Small intestine (tissue), 7 donors: Measurements from ENCODE around the gene OTOGL. TPM values are rescaled to one million over a fixed set of nuclear protein-coding genes. Genes with fewer than 3 reads are reported as not detected.
"Not testable (repeated sequence)": the region's sequence is repeated elsewhere in the genome, so short reads cannot be mapped to it uniquely, and the experiment has no call there.

ENCODE experiments used
- DNase-seq, 2 donors: peaks; one replicate each; pipeline versions ENCODE4 v3.0.0 to v3.0.0-alpha.2; 2013
- FAIRE-seq: peaks from 2 replicates; lab custom pipeline; 2012; peaks lifted over from hg19 to GRCh38; lab: Jason Lieb, UNC
- H3K27ac ChIP-seq, 3 donors: one replicate each; pipeline ENCODE4 v1.5.1; 2013; ENCODE audit warnings: low read length in 2 of 3, mild to moderate bottlenecking in 2 of 3, control low read depth in 1 of 3, inconsistent platforms in 1 of 3, low read depth in 1 of 3, moderate library complexity in 1 of 3
- H3K27me3 ChIP-seq, 3 donors: one replicate each; pipeline ENCODE4 v1.6.1; 2013; ENCODE audit warnings: low read length in 3 of 3, inconsistent platforms in 1 of 3; ENCODE audit not compliant: control insufficient read depth in 3 of 3, insufficient read depth in 3 of 3
- H3K36me3 ChIP-seq, 3 donors: one replicate each; pipeline ENCODE4 v1.6.1; 2013; ENCODE audit warnings: low read length in 3 of 3, inconsistent platforms in 1 of 3, low read depth in 1 of 3, mild to moderate bottlenecking in 1 of 3, moderate library complexity in 1 of 3; ENCODE audit not compliant: control insufficient read depth in 3 of 3, insufficient read depth in 2 of 3
- H3K4me1 ChIP-seq, 3 donors: one replicate each; pipeline ENCODE4 v1.6.1; 2013; ENCODE audit warnings: low read length in 2 of 3, inconsistent platforms in 1 of 3, low read depth in 1 of 3, mild to moderate bottlenecking in 1 of 3, moderate library complexity in 1 of 3; ENCODE audit not compliant: control insufficient read depth in 3 of 3, insufficient read depth in 2 of 3
- H3K4me3 ChIP-seq, 3 donors: one replicate each; pipeline ENCODE4 v1.5.1; 2013; ENCODE audit warnings: low read length in 3 of 3, control low read depth in 1 of 3, inconsistent platforms in 1 of 3, low read depth in 1 of 3, mild to moderate bottlenecking in 1 of 3, moderate library complexity in 1 of 3
- H3K9me3 ChIP-seq, 2 donors: one replicate each; pipeline ENCODE4 v1.6.1; 2013; ENCODE audit warnings: low read depth in 1 of 2, low read length in 1 of 2; ENCODE audit not compliant: control insufficient read depth in 2 of 2, insufficient read depth in 1 of 2
- WGBS, 3 donors: extraction: QIAGEN DNeasy Blood & Tissue Kit; methylation state at CpG; one replicate each; pipeline ENCODE4 v1.1.7; 2013; 5-methylcytosine and 5-hydroxymethylcytosine counted together
- polyA plus RNA-seq, 4 donors: library from polyadenylated mRNA; stranded (reverse) in 3 of 4; unstranded in 1 of 4; fragments of 200-250 nt in 3 of 4; fragments of 120-200 nt in 1 of 4; gene quantifications; one replicate each; pipeline versions ENCODE4 v1.2.1 to v1.2.3, GENCODE V29; 2013
- donor health status: healthy with polysubstance abuse.
- donor health status: control.
- donor health status: control.
- donor health status: Bipolar disorder and iron deficiency.
- donor health status: healthy.

Gene OTOGL
- polyA plus RNA-seq, 4 donors = 0.09 to 0.44 TPM; not detected in 2

GRCh38 chr12:80140005-80140404, 40.7 kb downstream of the OTOGL start:
- DNase-seq = no peak
- H3K27ac ChIP-seq = no peak overlapping the region
- H3K36me3 ChIP-seq = no peaks in the 10 kb centered on the region
- H3K9me3 ChIP-seq = no peaks in the 10 kb centered on the region
- H3K4me1 ChIP-seq = no peaks in the 10 kb centered on the region
- peaks cover 0 to 2% (median 0%) of the 10 kb centered on the region in 3 donors for H3K27me3 ChIP-seq
- H3K4me3 ChIP-seq = no peak overlapping the region
- WGBS, 3 donors = 67 to 71% (median 70%) methylated on average over 4 of the region's 4 CpGs
- FAIRE-seq = no peak

- H3K27ac ChIP-seq = no peak overlapping the region
- H3K4me3 ChIP-seq = no peak overlapping the region
- H3K27me3 ChIP-seq = peaks cover 0 to 2% (median 0%) of the 10 kb centered on the region in 3 donors
- no peaks in the 10 kb centered on the region for H3K9me3 ChIP-seq
- H3K4me1 ChIP-seq = no peaks in the 10 kb centered on the region
- WGBS, 3 donors = 42 to 63% (median 56%) methylated on average over 2 of the region's 2 CpGs
- DNase-seq = no peak
- no peaks in the 10 kb centered on the region for H3K36me3 ChIP-seq
- no peak for FAIRE-seq
Measured at GRCh38 chr12:80142640-80143039, 43.3 kb downstream of the OTOGL start.

GRCh38 chr12:80143537-80143936, 44.2 kb downstream of the OTOGL start:
- Histone ChIP-seq H3K27me3 (peaks cover 0 to 2% (median 0%) of the 10 kb centered on the region in 3 donors), H3K4me1 (no peaks in the 10 kb centered on the region), H3K36me3 (no peaks in the 10 kb centered on the region), H3K9me3 (no peaks in the 10 kb centered on the region), H3K4me3 (no peak overlapping the region), H3K27ac (no peak overlapping the region)
- no peak for FAIRE-seq
- DNase-seq = no peak
- WGBS, 3 donors = 76 to 84% (median 80%) methylated on average over 4 of the region's 4 CpGs

- not testable (repeated sequence) for H3K27ac ChIP-seq, H3K27me3 ChIP-seq, H3K9me3 ChIP-seq, H3K4me3 ChIP-seq, FAIRE-seq, H3K4me1 ChIP-seq, H3K36me3 ChIP-seq, DNase-seq
- 86 to 94% (median 87%) methylated on average over 13 to 18 of the region's 26 CpGs for WGBS, 3 donors
Measured at GRCh38 chr12:80149547-80150313, 50.4 kb downstream of the OTOGL start.

- H3K27ac ChIP-seq = no peak overlapping the region
- no peak for FAIRE-seq
- H3K4me3 ChIP-seq = no peak overlapping the region
- no peaks in the 10 kb centered on the region for H3K36me3 ChIP-seq
- DNase-seq = no peak
- WGBS, 3 donors = 82 to 93% (median 85%) methylated on average over 2 of the region's 2 CpGs
- no peaks in the 10 kb centered on the region for H3K27me3 ChIP-seq
- no peaks in the 10 kb centered on the region for H3K4me1 ChIP-seq
- no peaks in the 10 kb centered on the region for H3K9me3 ChIP-seq
Measured at GRCh38 chr12:80151131-80151530, 51.8 kb downstream of the OTOGL start.

- DNase-seq = no peak
- H3K36me3 ChIP-seq = no peaks in the 10 kb centered on the region
- H3K27me3 ChIP-seq = no peaks in the 10 kb centered on the region
- H3K27ac ChIP-seq = no peak overlapping the region
- WGBS, 3 donors = 4 to 35% (median 6%) methylated on average over 1 of the region's 1 CpG
- H3K4me3 ChIP-seq = no peak overlapping the region
- FAIRE-seq = no peak
- no peaks in the 10 kb centered on the region for H3K4me1 ChIP-seq
- H3K9me3 ChIP-seq = no peaks in the 10 kb centered on the region
Measured at GRCh38 chr12:80154261-80154660, 54.9 kb downstream of the OTOGL start.

- Histone ChIP-seq H3K36me3 (no peaks in the 10 kb centered on the region), H3K27ac (no peak overlapping the region), H3K27me3 (no peaks in the 10 kb centered on the region), H3K4me3 (no peak overlapping the region), H3K9me3 (no peaks in the 10 kb centered on the region), H3K4me1 (no peaks in the 10 kb centered on the region)
- WGBS, 3 donors = 85 to 89% (median 86%) methylated on average over 5 of the region's 5 CpGs
- DNase-seq = no peak
- FAIRE-seq = no peak
Measured at GRCh38 chr12:80156306-80156705, 57.0 kb downstream of the OTOGL start.

GRCh38 chr12:80157645-80158044, 58.3 kb downstream of the OTOGL start:
- DNase-seq (no peak), FAIRE-seq (no peak)
- no peaks in the 10 kb centered on the region for H3K27me3 ChIP-seq
- no peaks in the 10 kb centered on the region for H3K9me3 ChIP-seq
- 35 to 39% (median 38%) methylated on average over 2 of the region's 2 CpGs for WGBS, 3 donors
- H3K36me3 ChIP-seq = no peaks in the 10 kb centered on the region
- H3K27ac ChIP-seq = no peak overlapping the region
- H3K4me3 ChIP-seq = no peak overlapping the region
- no peaks in the 10 kb centered on the region for H3K4me1 ChIP-seq

GRCh38 chr12:80161612-80162011, 62.3 kb downstream of the OTOGL start:
- no peak for DNase-seq

More at GRCh38 chr12:80161612-80162011, 62.3 kb downstream of the OTOGL start:
- no peak overlapping the region for H3K4me3 ChIP-seq
- 60 to 79% (median 62%) methylated on average over 4 of the region's 4 CpGs for WGBS, 3 donors
- no peaks in the 10 kb centered on the region for H3K4me1 ChIP-seq
- H3K27ac ChIP-seq = no peak overlapping the region
- no peaks in the 10 kb centered on the region for H3K27me3 ChIP-seq
- H3K36me3 ChIP-seq = no peaks in the 10 kb centered on the region
- FAIRE-seq = no peak
- no peaks in the 10 kb centered on the region for H3K9me3 ChIP-seq
